Activated naive CD4-positive, alpha-beta T cell (primary cell): ENCODE measurements around the gene SH3TC2.
"Not testable (repeated sequence)": the region's sequence is repeated elsewhere in the genome, so short reads cannot be mapped to it uniquely, and the experiment has no call there.

Source experiments
- DNase-seq, 4 experiments: peaks; one replicate each; lab custom pipeline; 2025; lab: John Stamatoyannopoulos, UW

SH3TC2 gene

GRCh38 chr5:149063017-149063687, at the start of gene SH3TC2:
Gene SH3TC2 (minus strand): TSS chr5:149063062. CDS start chr5:149063022, 40 bp downstream.
- DNase-seq = no peak

DNA sequence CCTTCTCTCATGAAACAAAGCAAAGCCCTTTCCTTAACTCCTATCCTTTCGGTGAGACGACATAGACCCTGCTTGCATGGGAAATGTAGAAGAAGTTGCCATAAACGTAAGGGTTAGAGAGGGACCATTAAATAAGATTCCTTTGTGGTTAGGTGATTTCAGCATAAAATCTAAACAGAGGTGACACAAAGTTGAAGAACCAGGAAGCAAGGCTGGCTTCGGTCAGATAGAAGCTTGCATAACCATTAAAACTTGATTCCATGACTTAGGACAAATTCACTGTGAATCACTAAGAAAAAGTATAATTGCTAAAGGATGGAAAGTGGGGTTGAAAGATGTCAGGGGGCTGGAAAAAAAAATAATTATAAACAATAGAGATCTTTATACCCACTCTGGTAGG, 47.5 kb upstream of the SH3TC2 start:
- DNase-seq = no peak

GRCh38 chr5:149108651-149109280, 45.9 kb upstream of the SH3TC2 start:
- DNase-seq = no peak

DNA sequence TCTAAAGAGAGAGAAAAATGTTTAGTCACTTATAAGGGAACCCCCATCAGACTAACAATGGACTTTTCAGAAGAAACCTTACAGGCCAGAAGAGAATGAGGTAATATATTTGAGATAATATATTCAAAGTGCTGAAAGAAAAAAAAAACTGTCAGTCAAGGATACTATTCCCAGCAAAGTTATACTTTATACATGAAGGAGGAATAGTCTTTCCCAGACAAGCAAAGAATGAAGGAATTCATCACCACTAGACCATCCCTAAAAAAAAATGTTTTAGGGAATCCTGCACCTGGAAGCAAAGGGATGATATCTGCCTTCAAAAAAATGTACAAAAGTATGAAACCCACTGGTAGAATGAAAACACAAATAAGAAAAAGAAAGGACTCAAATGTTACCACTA, 37.5 kb upstream of the SH3TC2 start:
- DNase-seq = no peak

DNA sequence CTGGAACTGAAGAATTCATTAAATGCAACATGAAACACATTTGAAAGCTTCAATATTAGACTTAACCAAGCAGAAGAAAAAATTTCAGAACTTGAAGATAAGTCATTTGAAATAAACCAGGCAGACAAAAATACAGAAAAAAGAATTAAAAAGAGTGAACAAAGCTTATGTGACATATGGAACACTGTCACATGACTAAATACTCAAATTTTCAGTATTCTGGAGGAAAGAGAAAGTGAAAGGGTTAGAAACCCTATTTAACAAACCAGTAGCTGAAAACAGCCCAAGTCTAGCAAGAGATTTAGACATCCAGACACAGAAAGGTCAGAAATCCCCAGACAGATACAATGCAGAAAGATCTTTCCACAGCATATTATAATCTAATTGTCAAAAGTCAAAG, 37.1 kb upstream of the SH3TC2 start:
- no peak for DNase-seq

DNA sequence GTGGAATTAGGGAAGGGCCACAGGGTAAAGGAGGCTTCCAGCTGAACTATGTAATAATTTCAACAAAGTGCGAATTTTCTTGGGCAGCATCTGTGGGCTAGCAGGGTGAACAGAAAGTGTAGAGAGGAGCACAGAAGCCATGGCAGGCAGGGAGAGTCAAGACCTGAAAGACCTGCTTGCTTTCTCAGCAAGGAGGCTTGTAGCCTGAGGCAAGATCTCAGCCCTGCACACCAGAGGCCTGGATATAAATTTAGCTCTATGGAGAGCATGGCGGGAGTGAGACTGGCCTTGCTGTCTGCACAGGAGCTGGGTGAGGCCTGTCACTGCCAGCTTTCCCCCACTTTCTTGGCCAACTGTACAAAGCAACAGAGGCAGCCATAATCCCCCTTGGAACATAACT, 32.1 kb upstream of the SH3TC2 start:
- DNase-seq = no peak

DNA sequence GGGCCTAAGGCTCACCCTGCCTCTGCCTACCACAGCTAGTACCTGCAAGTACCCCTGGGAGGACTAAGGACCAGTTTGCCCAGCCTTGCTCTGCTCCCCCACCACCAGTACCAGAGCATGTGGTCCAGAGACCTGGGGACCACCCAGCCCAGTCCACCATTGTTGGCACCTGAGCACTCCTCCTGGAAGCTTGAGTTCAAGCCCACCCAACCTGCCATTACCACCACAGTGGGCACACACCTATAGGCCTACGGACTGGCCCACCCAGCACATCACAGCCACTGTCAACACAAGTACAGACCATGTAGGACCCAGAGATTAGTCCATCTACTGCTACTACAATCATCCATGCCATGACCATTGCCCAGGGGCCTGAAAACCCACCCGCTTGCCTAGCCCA, 30.8 kb upstream of the SH3TC2 start:
- DNase-seq = no peak

GRCh38 chr5:149089796-149090195, 26.9 kb upstream of the SH3TC2 start:
- no peak for DNase-seq

GRCh38 chr5:149088686-149089085, 25.8 kb upstream of the SH3TC2 start:
- DNase-seq = no peak

GRCh38 chr5:149083846-149084245, 21.0 kb upstream of the SH3TC2 start:
- DNase-seq = no peak

DNA sequence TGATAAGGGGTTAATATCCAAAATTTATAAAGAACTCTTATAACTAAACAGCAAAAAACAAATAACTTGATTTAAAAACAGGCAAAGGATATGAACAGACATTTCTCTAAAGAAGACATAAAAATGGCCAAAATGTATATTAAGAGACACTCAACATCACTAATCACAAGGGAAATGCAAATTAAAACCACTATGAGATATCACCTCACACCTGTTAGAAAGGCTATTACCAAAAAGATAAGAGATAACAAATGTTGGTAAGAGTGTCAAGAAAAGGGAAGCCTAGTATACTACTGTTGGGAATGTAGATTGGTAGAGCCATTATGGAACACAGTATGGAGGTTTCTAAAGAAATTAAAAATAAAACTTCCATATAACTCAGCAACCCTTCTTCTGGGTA, 19.4 kb upstream of the SH3TC2 start:
- no peak for DNase-seq

GRCh38 chr5:149080294-149080693, 17.4 kb upstream of the SH3TC2 start:
- no peak for DNase-seq

DNA sequence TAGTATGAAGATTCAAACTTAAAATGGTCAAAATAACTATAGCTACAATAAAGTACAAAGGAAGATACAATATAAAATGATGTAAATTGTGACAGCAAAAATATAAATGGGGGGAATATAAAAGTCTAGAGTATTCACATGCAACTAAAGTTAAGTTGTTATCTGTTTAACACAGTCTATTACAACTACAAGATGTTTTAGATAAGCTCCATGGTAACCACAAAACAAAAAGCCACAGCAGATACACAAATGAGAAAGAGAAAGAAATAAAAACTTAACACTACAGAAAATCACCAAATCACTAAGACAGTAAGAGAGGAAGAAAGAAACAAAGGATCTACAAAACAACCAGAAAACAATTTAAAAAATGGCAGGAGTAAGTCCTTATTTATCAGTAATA, 17.0 kb upstream of the SH3TC2 start:
- DNase-seq = no peak

GRCh38 chr5:149074071-149074470, 11.2 kb upstream of the SH3TC2 start:
- DNase-seq = not testable (repeated sequence)

- DNase-seq = no peak
These were observed 10.4 kb upstream of the SH3TC2 start for GRCh38 chr5:149073213-149073612.

DNA sequence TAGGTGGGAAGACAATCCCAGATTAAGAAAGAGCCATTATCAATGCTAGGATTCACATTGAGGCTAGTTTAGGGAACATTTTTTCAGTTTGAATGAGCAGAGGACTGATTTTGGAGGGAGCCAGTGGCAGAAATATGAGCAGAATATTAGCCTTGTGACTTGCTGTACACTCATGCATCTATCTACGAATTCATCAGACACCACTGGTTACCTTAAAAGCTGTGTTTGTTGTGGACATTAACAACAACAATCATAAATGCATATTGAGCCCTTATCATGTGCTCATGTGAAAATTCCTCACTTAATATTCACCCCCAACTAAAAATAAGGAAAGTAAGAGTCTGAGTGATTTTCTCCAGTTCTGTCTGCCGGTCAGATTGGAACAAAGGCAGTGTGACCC, 9.9 kb upstream of the SH3TC2 start:
- no peak for DNase-seq

- DNase-seq = no peak
These were observed 9.5 kb upstream of the SH3TC2 start for GRCh38 chr5:149072376-149072775.

- DNase-seq = no peak
These were observed 8.9 kb upstream of the SH3TC2 start for GRCh38 chr5:149071756-149072155.

DNA sequence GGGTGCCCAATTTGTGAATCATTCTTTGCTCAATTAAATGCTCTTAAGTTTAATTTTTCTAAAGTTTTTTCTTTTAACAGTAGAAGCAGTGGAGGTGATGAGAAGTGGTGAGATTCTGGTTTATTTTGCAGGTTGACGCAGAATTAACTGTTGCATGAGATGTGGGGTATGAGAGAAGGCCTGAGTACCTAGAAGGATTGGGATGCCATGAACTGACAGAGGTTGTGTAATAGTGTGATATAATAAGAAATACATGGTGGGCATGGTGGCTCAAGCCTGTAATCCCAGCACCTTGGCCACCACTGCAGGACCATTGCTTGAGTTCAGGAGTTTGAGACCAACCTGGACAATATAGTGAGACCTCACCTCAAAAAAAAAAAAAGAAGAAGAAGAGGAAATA, 8.4 kb upstream of the SH3TC2 start:
- no peak for DNase-seq

DNA sequence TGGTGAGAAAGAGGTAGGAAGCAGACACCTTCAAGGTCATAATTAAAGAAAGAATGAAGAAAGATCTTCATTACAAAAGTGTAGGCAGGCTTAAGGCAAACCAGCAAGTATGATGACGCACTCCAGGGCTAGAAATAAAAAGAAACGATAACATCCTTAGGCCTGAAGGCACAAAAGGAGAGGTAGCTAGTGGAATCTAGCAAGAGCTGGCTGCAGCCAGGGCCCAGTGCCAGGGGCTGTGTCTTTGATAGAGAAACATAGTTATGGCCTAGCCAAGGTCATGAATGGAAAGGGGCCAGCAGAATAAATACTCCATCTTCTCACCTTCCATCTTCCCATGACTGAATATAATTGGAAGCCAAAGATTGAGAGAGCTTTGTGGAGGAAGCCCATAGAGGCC, 6.8 kb upstream of the SH3TC2 start:
- DNase-seq = no peak

- no peak for DNase-seq
These were observed 1.1 kb upstream of the SH3TC2 start for GRCh38 chr5:149063896-149064478.

- DNase-seq = no peak
These were observed 368 bp downstream of the SH3TC2 start for GRCh38 chr5:149062371-149063016.

DNA sequence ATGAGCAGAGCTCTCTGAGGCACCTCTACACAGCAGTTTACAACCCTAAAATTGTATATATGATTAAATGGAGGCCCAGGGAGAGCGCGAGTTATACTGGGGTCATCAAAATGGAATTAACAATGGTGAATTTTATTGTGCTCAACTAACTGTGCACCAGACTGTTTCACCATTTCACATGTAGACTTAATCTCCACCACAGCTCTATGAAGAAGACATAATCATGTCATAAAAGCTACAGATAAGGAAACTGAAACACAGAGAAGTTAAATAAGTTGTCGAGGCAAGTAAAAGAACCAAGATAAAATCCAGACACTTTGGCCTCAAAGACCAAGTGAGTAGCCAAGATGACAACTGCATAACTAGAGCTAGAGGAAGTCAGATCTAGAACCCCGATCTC, 1.5 kb downstream of the SH3TC2 start:
- no peak for DNase-seq
